Pancreas (tissue), 10 donors: ENCODE data around the gene IL17REL. TPM values are rescaled to one million over a fixed set of nuclear protein-coding genes. Genes with fewer than 3 reads are reported as not detected.

ENCODE experiments used
- ATAC-seq, 4 donors: fragments of 200-7000 bp; cut with Tn5 transposase; one replicate each; pipeline versions ENCODE4 v1.8.0 to v1.9.1; 2020; ENCODE audit warnings: mild to moderate bottlenecking in 4 of 4, moderate library complexity in 4 of 4
- DNase-seq, 6 donors: peaks; one replicate each; pipeline ENCODE4 v3.0.0-alpha.2; 2020
- FAIRE-seq: peaks from 2 replicates; lab custom pipeline; 2012; peaks lifted over from hg19 to GRCh38; lab: Jason Lieb, UNC
- H3K27ac ChIP-seq, 4 donors: fragments of 200-600 bp; sonication (generic); 1 replicate in 3 of 4; 2 replicates in 1 of 4; pipeline versions ENCODE4 v1.5.0 to v1.8.0; 2020
- H3K27me3 ChIP-seq, 4 donors: fragments of 200-600 bp; one replicate each; pipeline ENCODE4 v1.8.0; 2021
- H3K36me3 ChIP-seq, 3 donors: fragments of 200-600 bp; sonication (generic) in 1 of 3; one replicate each; pipeline versions ENCODE4 v1.5.0 to v1.8.0; 2020 to 2021
- H3K4me1 ChIP-seq, 3 donors: fragments of 200-600 bp; one replicate each; pipeline ENCODE4 v1.8.0; 2021
- H3K4me3 ChIP-seq, 4 donors: fragments of 200-600 bp; sonication (generic) in 2 of 4; one replicate each; pipeline versions ENCODE4 v1.5.0 to v1.8.0; 2020 to 2021
- H3K9me3 ChIP-seq, 4 donors: fragments of 200-600 bp; one replicate each; pipeline ENCODE4 v1.8.0; 2021
- CTCF ChIP-seq, 4 donors: fragments of 200-600 bp; sonication (generic) in 3 of 4; IDR thresholded peaks; one replicate each; pipeline versions ENCODE4 v1.5.0 to v1.8.0; 2021; ENCODE audit warnings: antibody characterized with exemption in 4 of 4
- WGBS, 2 donors: extraction: QIAGEN DNeasy Blood & Tissue Kit; methylation state at CpG; one replicate each; pipeline ENCODE4 v1.1.7; 2013; 5-methylcytosine and 5-hydroxymethylcytosine counted together
- intact Hi-C, 3 donors: fragments of 100-400 bp; cut with DNase I; formaldehyde crosslinking; loops; one replicate each; pipeline versions ENCODE4 v1.11.1 to v1.14.2; 2022
- polyA plus RNA-seq, 2 donors: library from polyadenylated mRNA; stranded (reverse); fragments of 200-250 nt; gene quantifications; one replicate each; pipeline ENCODE4 v1.2.3, GENCODE V29; 2013
- total RNA-seq, 6 donors: library from RNA; stranded (reverse); fragmentation: NEBNext Ultra II Directional in 4 of 6; extraction: Animal tissue kit (Norgen Biotek cat#: 25700) in 4 of 6; gene quantifications; one replicate each; pipeline versions ENCODE4 v1.2.1 to v1.2.4, GENCODE V29; 2021 to 2023
- donor health status: healthy with polysubstance abuse.
- donor health status: DM: no; HTN: no; CAD: no; lungs with moderate emphysema.
- donor health status: DM: no; HTN: no; CAD: no.
- donor health status: control.
- donor health status: control.
- donor health status: Bipolar disorder and iron deficiency.
- donor health status: DM: yes; HTN: yes; CAD: no.
- donor health status: DM: no; HTN: no; CAD: no.
- donor health status: DM: no; HTN: no; CAD: no.
- donor health status: DM: yes; HTN: yes; CAD: no.

The IL17REL gene
- total and polyA plus RNA-seq, 8 donors: not detected

DNA sequence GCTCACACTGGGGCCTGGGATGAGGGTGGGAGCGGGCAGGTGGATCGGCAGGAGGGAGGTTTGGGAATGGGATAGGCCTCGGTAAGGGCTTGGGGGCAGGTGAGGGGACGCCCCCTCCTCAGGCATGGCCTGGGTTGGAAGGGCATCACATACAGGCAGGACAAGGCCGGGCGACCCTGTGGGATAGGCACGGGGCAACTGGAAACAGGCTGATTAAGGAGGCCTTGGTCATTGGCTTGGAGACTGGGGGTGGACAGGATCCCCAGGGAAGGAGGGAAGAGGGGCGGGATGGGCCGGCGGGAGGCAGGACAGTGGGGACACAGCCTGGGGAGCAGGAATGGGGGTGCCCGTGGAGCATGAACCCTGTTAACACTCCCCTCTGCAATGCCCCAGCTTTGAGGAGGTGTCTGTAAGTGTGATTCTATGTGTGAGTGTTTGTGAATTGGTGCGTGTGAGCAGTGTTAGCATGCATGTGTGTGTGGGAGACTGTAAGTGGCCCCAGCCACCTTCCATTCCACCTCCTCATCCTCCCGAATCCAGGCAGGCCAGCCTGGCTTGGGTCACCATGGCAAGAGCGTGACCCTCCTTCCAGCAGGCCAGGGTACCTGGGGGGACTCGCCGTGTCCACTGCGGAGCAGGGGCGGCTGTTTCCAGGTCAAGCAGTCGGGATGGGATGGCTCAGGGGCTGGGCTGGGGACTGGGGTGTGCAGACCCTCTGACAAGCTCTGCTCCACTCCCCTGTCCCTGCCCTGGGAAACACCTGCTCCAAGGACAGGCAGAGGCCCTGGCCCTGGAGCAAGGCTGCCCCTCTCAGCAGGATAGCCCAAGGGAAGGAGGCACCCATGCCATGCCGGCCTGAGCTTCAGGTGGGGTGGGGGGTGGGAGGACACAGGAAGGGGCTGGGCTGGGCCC, 55.4 kb downstream of the IL17REL start:
- TF ChIP-seq CTCF (IDR thresholded peaks at IDR 0.05): no peak
- Histone ChIP-seq H3K9me3 (no peaks in the 10 kb centered on the region), H3K27ac (no peak overlapping the region), H3K4me3 (no peak overlapping the region), H3K27me3 (no peaks in the 10 kb centered on the region), H3K36me3 (no peaks in the 10 kb centered on the region), H3K4me1 (peaks cover 36 to 48% (median 41%) of the 10 kb centered on the region in 3 donors)
- DNase-seq (peak in 5 of 6 donors; percentile 28 to 78 (median 48)), FAIRE-seq (no peak), ATAC-seq (no peak)
- intact Hi-C loops: no loop called here
- WGBS, 2 donors: 89 to 90% methylated on average over 20 of the region's 20 CpGs

DNA sequence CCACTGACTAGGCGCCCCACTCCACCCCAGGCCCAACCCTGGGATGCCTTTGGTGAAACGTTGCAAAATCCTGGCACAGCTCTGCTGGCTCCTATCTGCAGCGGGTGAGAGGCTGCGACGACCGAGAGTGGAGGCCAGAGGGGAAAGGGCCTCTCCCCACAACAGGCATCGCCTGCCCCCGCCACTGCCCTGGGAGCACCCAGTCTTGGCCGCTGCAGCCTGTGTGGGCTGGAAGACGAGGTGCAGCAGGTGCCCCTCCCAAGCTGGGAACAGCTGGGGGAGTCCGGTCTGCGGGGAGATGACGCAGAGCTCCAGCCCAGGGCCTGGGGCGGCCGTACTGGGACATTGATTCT, 56.2 kb downstream of the IL17REL start:
- no peaks in the 10 kb centered on the region for H3K9me3 ChIP-seq
- H3K4me3 ChIP-seq: no peak overlapping the region
- intact Hi-C loops: no loop called here
- no peak for TF ChIP-seq CTCF (IDR thresholded peaks at IDR 0.05)
- no peaks in the 10 kb centered on the region for H3K36me3 ChIP-seq
- 85% methylated on average over 14 to 15 of the region's 15 CpGs for WGBS, 2 donors
- FAIRE-seq: no peak
- H3K27ac ChIP-seq: peak overlapping the region in 2 of 4 donors; percentile 86 to 98
- DNase-seq: peak in 3 of 6 donors; percentile 47 to 76 (median 52)
- no peaks in the 10 kb centered on the region for H3K27me3 ChIP-seq
- ATAC-seq: no peak
- H3K4me1 ChIP-seq: peaks cover 44 to 55% (median 49%) of the 10 kb centered on the region in 3 donors

DNA sequence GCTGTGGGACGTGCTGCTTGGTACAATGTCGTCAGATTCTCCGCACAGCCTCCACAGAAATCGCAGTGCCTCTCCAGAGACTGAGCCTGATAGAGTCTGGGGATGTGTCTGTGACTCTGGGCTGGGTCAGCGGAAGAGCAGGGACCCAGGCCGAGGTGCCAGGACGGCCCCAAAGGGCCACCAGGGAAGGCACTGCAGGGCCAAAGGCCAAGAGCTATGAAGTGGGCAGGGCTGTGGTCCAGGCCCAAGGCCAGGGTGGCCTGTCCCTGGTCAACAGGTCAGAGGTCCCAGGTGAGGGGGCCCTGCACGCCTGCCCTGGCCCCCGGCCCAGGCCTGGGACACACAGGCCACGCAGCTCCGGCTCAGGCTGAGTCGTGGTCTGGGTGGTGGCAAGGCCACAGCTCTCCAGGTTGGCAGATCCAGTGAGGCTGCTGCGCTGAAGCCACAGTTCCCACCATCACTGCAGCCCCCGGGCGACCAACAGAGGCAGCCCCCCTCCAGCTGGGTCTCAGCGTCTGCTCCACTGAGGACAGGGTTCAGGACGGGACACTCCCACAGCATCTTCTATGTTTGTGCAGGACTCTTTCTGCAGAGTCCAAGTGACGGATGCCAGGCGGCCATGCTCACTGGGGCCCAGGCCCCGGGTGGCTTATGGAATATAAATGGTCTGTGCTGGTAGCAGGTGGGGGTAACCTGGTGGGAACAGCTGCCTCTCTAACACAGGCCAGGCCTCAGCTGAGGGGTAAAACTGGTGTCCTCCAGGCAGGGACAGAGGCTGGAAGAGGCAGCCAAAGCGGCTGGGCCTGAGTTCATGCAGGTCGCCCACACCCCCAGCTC, 56.8 kb downstream of the IL17REL start:
- ATAC-seq: no peak
- no peak for FAIRE-seq
- no peak for TF ChIP-seq CTCF (IDR thresholded peaks at IDR 0.05)
- intact Hi-C loops: no loop called here
- Histone ChIP-seq H3K27ac (peak overlapping the region; percentile 86 to 99 (median 98)), H3K9me3 (no peaks in the 10 kb centered on the region), H3K27me3 (no peaks in the 10 kb centered on the region), H3K4me3 (no peak overlapping the region), H3K4me1 (peaks cover 45 to 58% (median 51%) of the 10 kb centered on the region in 3 donors), H3K36me3 (no peaks in the 10 kb centered on the region)
- 88 to 93% methylated on average over 16 to 22 of the region's 22 CpGs for WGBS, 2 donors
- DNase-seq: peak in 4 of 6 donors; percentile 26 to 77 (median 54)

DNA sequence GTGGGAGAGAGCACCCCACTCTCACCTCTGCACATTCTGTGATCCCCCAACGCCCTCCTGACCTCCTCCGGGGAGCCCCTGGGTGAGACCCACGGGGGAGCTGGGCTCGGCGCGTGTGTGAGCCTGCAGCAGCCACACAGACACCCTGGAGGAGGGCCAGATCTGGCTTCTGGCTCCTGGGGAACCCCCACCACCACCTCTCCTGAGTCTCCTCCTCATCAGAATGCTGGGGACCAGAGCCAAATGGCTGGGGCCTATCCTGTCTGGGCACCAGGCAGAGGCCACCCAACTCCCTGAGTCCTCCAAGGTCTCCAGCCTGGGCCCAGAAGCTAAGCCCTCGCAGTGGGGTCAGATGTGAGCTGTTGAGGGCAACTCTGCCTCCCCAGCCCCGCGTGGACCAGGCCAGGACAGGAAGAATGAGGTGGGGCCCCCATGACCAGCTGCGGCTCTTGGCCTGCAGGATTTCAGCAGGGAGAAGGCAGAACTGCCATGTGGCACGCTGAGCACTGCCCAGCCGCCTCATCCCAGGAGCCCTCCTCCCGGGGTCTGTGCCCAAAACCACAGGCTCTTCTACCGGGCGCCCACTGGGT, 57.5 kb downstream of the IL17REL start:
- H3K36me3 ChIP-seq: no peaks in the 10 kb centered on the region
- peak overlapping the region; percentile 86 to 99 (median 98) for H3K27ac ChIP-seq
- DNase-seq: peak; percentile 60 to 84 (median 66)
- no peak for TF ChIP-seq CTCF (IDR thresholded peaks at IDR 0.05)
- FAIRE-seq: no peak
- no peaks in the 10 kb centered on the region for H3K27me3 ChIP-seq
- peaks cover 51 to 62% (median 56%) of the 10 kb centered on the region in 3 donors for H3K4me1 ChIP-seq
- H3K4me3 ChIP-seq: no peak overlapping the region
- intact Hi-C loops: no loop called here
- no peaks in the 10 kb centered on the region for H3K9me3 ChIP-seq
- no peak for ATAC-seq
- WGBS, 2 donors: 52 to 57% methylated on average over 14 to 15 of the region's 15 CpGs
